CD4-positive, alpha-beta T cell (primary cell): ENCODE results near the gene ODC1. TPM values are rescaled to one million over a fixed set of nuclear protein-coding genes. Genes with fewer than 3 reads are reported as not detected.

Experiments used
- ATAC-seq: fragments of 200-7000 bp; cut with Tn5 transposase; one replicate; pipeline ENCODE4 v1.10.0; 2022; ENCODE audit warnings: mild to moderate bottlenecking; ENCODE audit not compliant: poor library complexity
- CTCF ChIA-PET: fragments of 350-600 bp; sonication (Branson Sonifier 250); formaldehyde crosslinking; loops from one replicate; lab custom pipeline; 2021; ENCODE audit warnings: antibody characterized with exemption, inconsistent platforms; lab: Charles Lee
- POLR2A ChIA-PET: fragments of 350-600 bp; sonication (Branson Sonifier 250); formaldehyde crosslinking; loops from one replicate; lab custom pipeline; 2021; ENCODE audit warnings: antibody characterized with exemption, inconsistent platforms; lab: Charles Lee
- DNase-seq, 14 experiments: peaks; one replicate each; pipeline ENCODE4 v3.0.0-alpha.2; 2013 to 2020; ENCODE audit warnings: mixed read lengths in 2 of 14
- H3K27ac ChIP-seq, 2 donors: one replicate each; pipeline versions ENCODE4 v1.5.1 to v1.7.0; 2013; ENCODE audit warnings: low read length in 2 of 2, low read depth in 1 of 2, mild to moderate bottlenecking in 1 of 2
- H3K27me3 ChIP-seq, 2 experiments: 1 replicate in 1 of 2; 2 replicates in 1 of 2; pipeline versions ENCODE4 v1.6.1 to v1.7.0; 2013; ENCODE audit warnings: low read length in 2 of 2, control low read depth in 1 of 2, mild to moderate bottlenecking in 1 of 2, moderate library complexity in 1 of 2; ENCODE audit not compliant: insufficient read depth in 2 of 2, control insufficient read depth in 1 of 2
- H3K36me3 ChIP-seq: one replicate; pipeline ENCODE4 v1.6.1; 2013; ENCODE audit warnings: low read length, control low read depth; ENCODE audit not compliant: insufficient read depth
- H3K4me1 ChIP-seq: one replicate; pipeline ENCODE4 v1.6.1; 2013; ENCODE audit warnings: low read length, control low read depth; ENCODE audit not compliant: insufficient read depth
- H3K4me3 ChIP-seq: one replicate; pipeline ENCODE4 v1.5.1; 2013; ENCODE audit warnings: mild to moderate bottlenecking, low read length, moderate library complexity
- H3K9me3 ChIP-seq, 2 experiments: 1 replicate in 1 of 2; 2 replicates in 1 of 2; pipeline versions ENCODE4 v1.6.1 to v1.7.0; 2013; ENCODE audit warnings: low read length in 2 of 2, mild to moderate bottlenecking in 2 of 2, control low read depth in 1 of 2, moderate library complexity in 1 of 2; ENCODE audit not compliant: control insufficient read depth in 1 of 2, insufficient read depth in 1 of 2
- H3K27ac Mint-ChIP-seq: one replicate; pipeline ENCODE4 v1.8.0; 2020; ENCODE audit warnings: mixed read lengths
- H3K27me3 Mint-ChIP-seq: one replicate; pipeline ENCODE4 v1.8.0; 2021; ENCODE audit warnings: mixed read lengths
- H3K36me3 Mint-ChIP-seq: one replicate; pipeline ENCODE4 v1.8.0; 2021; ENCODE audit warnings: low read depth, mixed read lengths
- H3K4me1 Mint-ChIP-seq: one replicate; pipeline ENCODE4 v1.8.0; 2021; ENCODE audit warnings: low read depth, mixed read lengths
- H3K4me3 Mint-ChIP-seq: one replicate; pipeline ENCODE4 v1.8.0; 2020; ENCODE audit warnings: mild to moderate bottlenecking, mixed read lengths
- H3K9me3 Mint-ChIP-seq: one replicate; pipeline ENCODE4 v1.8.0; 2020; ENCODE audit warnings: mixed read lengths
- intact Hi-C, 2 experiments: fragments of 100-400 bp; cut with DNase I in 1 of 2; cut with micrococcal nuclease in 1 of 2; formaldehyde crosslinking; loops; one replicate each; pipeline versions ENCODE4 v1.15.1 to v1.9.0; 2023 to 2025; cut with DNase I, micrococcal nuclease
- total RNA-seq, 174 experiments: library from RNA in 2 of 174; stranded (reverse) in 2 of 174; gene quantifications; one replicate each; pipeline ENCODE4 v1.2.3 and lab custom pipeline; 2021 to 2026
- TF ChIP-seq, protein P1 (sequence below): fragments of 200-600 bp; IDR thresholded peaks from one replicate; pipeline ENCODE4 v1.8.0; 2022; ENCODE audit warnings: antibody characterized with exemption, mild to moderate bottlenecking

ODC1 gene
- total RNA-seq, 2 experiments from 2014 or later = 162 to 164 TPM

DNA sequence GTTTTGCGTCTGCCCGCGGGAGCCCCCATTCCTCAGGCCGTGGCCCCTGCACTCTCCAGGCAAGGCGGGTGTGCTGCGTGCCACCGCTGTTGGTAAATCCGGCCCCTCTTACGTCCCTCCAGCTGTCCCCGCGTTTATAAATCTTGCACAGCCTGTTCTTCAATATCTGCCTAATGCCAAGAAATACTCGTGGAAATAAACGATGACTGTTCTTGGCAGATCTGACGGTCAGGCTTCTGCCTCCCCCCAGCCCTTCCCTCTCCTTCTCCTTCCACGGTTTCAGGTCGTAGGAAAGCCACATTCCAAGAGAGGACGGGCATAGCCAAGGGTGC, 20.5 kb downstream of the ODC1 start:
- H3K36me3 Mint-ChIP-seq = peaks cover 40% of the 10 kb centered on the region
- ATAC-seq (no peak), DNase-seq (no peak)
- ChIA-PET POLR2A (no interaction called here), CTCF (no interaction called here)
- TF ChIP-seq, protein P1, sequence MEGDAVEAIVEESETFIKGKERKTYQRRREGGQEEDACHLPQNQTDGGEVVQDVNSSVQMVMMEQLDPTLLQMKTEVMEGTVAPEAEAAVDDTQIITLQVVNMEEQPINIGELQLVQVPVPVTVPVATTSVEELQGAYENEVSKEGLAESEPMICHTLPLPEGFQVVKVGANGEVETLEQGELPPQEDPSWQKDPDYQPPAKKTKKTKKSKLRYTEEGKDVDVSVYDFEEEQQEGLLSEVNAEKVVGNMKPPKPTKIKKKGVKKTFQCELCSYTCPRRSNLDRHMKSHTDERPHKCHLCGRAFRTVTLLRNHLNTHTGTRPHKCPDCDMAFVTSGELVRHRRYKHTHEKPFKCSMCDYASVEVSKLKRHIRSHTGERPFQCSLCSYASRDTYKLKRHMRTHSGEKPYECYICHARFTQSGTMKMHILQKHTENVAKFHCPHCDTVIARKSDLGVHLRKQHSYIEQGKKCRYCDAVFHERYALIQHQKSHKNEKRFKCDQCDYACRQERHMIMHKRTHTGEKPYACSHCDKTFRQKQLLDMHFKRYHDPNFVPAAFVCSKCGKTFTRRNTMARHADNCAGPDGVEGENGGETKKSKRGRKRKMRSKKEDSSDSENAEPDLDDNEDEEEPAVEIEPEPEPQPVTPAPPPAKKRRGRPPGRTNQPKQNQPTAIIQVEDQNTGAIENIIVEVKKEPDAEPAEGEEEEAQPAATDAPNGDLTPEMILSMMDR = no peak
- no peaks in the 10 kb centered on the region for H3K9me3 ChIP-seq
- no peaks in the 10 kb centered on the region for H3K9me3 Mint-ChIP-seq
- peaks cover 12% of the 10 kb centered on the region for H3K4me1 ChIP-seq
- H3K27me3 ChIP-seq = peaks cover 0 to 6% of the 10 kb centered on the region in 2 experiments
- intact Hi-C loops = no loop called here
- H3K27me3 Mint-ChIP-seq = no peaks in the 10 kb centered on the region
- no peak overlapping the region for H3K27ac Mint-ChIP-seq
- H3K4me3 Mint-ChIP-seq = no peak overlapping the region
- H3K4me1 Mint-ChIP-seq = peaks cover 9% of the 10 kb centered on the region
- no peak overlapping the region for H3K4me3 ChIP-seq
- peaks cover 47% of the 10 kb centered on the region for H3K36me3 ChIP-seq
- no peak overlapping the region for H3K27ac ChIP-seq

DNA sequence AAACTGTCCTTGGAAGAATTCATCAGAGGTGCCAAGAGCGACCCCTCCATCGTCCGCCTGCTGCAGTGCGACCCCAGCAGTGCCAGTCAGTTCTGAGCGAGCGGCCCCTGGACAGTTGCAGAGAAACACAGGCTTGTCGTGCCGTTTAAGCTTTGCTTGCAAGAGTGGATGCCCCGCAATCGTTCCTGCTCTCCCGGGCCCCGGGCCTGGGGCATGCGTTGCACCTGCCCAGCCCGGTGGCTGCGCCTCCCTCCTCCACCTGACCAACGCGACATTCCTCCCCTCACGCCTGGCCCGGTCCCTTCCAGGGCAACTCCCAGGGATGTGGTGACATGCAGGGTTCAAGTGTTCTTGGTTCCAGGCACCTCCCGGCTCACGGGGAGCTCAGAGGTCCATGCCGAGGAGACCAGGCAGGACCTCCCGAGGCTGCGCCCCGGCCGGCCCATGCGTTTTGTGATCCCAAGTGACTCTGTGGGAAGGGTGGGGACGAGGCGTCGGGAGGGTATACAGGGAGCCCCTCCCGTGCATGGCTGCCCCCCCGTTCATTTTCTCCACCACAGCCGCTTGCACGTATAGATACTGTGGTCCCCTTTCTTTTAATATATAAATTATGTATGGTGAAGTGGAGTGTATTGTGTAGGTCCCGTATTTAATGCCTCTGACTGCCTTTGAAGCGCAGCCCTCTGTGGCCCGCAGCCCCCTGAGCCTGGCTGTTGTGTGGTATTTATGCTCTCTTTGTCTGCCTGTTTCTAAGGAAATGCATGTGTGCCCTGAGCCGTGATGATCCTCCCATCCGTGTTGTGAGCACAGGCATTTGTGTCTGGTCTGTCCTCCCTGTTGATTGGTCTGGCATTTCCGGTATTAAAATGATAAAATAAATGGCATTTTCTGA, 21.2 kb downstream of the ODC1 start:
- H3K9me3 Mint-ChIP-seq = no peaks in the 10 kb centered on the region
- ChIA-PET POLR2A (no interaction called here), CTCF (no interaction called here)
- no peak overlapping the region for H3K4me3 Mint-ChIP-seq
- DNase-seq (no peak), ATAC-seq (no peak)
- peaks cover 7% of the 10 kb centered on the region for H3K4me1 Mint-ChIP-seq
- Histone ChIP-seq H3K36me3 (peaks cover 53% of the 10 kb centered on the region), H3K4me3 (no peak overlapping the region), H3K9me3 (no peaks in the 10 kb centered on the region), H3K27ac (no peak overlapping the region), H3K4me1 (peaks cover 6% of the 10 kb centered on the region), H3K27me3 (peaks cover 0 to 4% of the 10 kb centered on the region in 2 experiments)
- peaks cover 44% of the 10 kb centered on the region for H3K36me3 Mint-ChIP-seq
- no peaks in the 10 kb centered on the region for H3K27me3 Mint-ChIP-seq
- intact Hi-C loops = no loop called here
- no peak overlapping the region for H3K27ac Mint-ChIP-seq
- TF ChIP-seq, protein P1 = no peak

DNA sequence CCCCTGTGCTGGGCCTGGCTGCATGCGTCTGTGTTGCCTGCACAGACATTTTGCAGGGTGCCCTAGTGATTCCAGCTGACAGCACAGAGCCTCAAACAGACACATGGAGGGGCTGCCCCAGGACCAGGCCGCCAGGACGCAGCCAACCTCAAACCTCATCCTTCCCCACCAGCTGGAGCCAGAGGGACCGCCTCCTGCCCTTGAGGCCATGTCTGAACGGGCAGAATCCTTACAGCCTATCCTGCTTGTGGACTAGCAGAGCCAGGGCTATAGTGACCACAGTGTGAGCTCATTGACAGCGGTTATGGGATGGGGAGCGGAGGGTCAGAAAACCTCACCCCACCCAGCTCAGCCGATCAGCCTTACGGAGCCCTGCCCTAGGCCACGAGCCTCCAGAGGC, 22.4 kb downstream of the ODC1 start:
- H3K4me3 ChIP-seq = no peak overlapping the region
- no peak overlapping the region for H3K27ac ChIP-seq
- no peaks in the 10 kb centered on the region for H3K4me1 Mint-ChIP-seq
- DNase-seq (no peak), ATAC-seq (no peak)
- no peak overlapping the region for H3K4me3 Mint-ChIP-seq
- CTCF ChIA-PET = interaction anchor here (0.7 kb wide), 1 partner anchor 9 kb away, joined by 3 read pairs; no protein-coding TSS in a partner anchor
- H3K9me3 Mint-ChIP-seq = no peaks in the 10 kb centered on the region
- H3K27me3 ChIP-seq = no peaks in the 10 kb centered on the region
- TF ChIP-seq, protein P1 = no peak
- H3K27me3 Mint-ChIP-seq = no peaks in the 10 kb centered on the region
- POLR2A ChIA-PET = no interaction called here
- peaks cover 63% of the 10 kb centered on the region for H3K36me3 ChIP-seq
- H3K36me3 Mint-ChIP-seq = peaks cover 57% of the 10 kb centered on the region
- no peak overlapping the region for H3K27ac Mint-ChIP-seq
- H3K4me1 ChIP-seq = no peaks in the 10 kb centered on the region
- no peaks in the 10 kb centered on the region for H3K9me3 ChIP-seq
- intact Hi-C loops = no loop called here
